Measurements from ENCODE around the gene CLCN4.

The CLCN4 gene

GRCh38 chrX:10133980-10134676 is 22.6 kb upstream of the CLCN4 start:
- DNase-seq = no peak

GRCh38 chrX:10134921-10135320 is 21.9 kb upstream of the CLCN4 start:
- no peak for DNase-seq

GRCh38 chrX:10135561-10136399 is 21.0 kb upstream of the CLCN4 start:
- no peak for DNase-seq

- DNase-seq = no peak
These were observed 18.0 kb upstream of the CLCN4 start for GRCh38 chrX:10138726-10139125.

GRCh38 chrX:10140264-10140663 is 16.5 kb upstream of the CLCN4 start:
- DNase-seq = no peak

- DNase-seq = no peak
These were observed 14.7 kb upstream of the CLCN4 start for GRCh38 chrX:10142041-10142599.

- no peak for DNase-seq
These were observed 13.4 kb upstream of the CLCN4 start for GRCh38 chrX:10143071-10143983.

GRCh38 chrX:10146346-10146745 is 10.4 kb upstream of the CLCN4 start:
- no peak for DNase-seq

- DNase-seq = no peak
These were observed 4.7 kb upstream of the CLCN4 start for GRCh38 chrX:10152086-10152485.

- DNase-seq = no peak
These were observed 1.6 kb upstream of the CLCN4 start for GRCh38 chrX:10155137-10155536.

- no peak for DNase-seq
These were observed 212 bp downstream of the CLCN4 start for GRCh38 chrX:10157032-10157341.

- no peak for DNase-seq
These were observed 768 bp downstream of the CLCN4 start for GRCh38 chrX:10157543-10157942.

GRCh38 chrX:10158279-10159144 is 1.7 kb downstream of the CLCN4 start:
- peak in 1 of 4 experiments; percentile 1 for DNase-seq

GRCh38 chrX:10159145-10159468 is 2.3 kb downstream of the CLCN4 start:
- DNase-seq = no peak

GRCh38 chrX:10160211-10160610 is 3.4 kb downstream of the CLCN4 start:
- no peak for DNase-seq

GRCh38 chrX:10163031-10163430 is 6.3 kb downstream of the CLCN4 start:
- DNase-seq = no peak

- DNase-seq = no peak
These were observed 8.1 kb downstream of the CLCN4 start for GRCh38 chrX:10164879-10165278.

GRCh38 chrX:10165580-10166247 is 8.9 kb downstream of the CLCN4 start:
- DNase-seq = no peak

GRCh38 chrX:10166248-10166716 is 9.5 kb downstream of the CLCN4 start:
- no peak for DNase-seq

- DNase-seq = no peak
These were observed 10.0 kb downstream of the CLCN4 start for GRCh38 chrX:10166731-10167151.

GRCh38 chrX:10167573-10167972 is 10.8 kb downstream of the CLCN4 start:
- no peak for DNase-seq

GRCh38 chrX:10168226-10168625 is 11.5 kb downstream of the CLCN4 start:
- DNase-seq = no peak

Measured in activated CD4-positive, CD25-positive, alpha-beta regulatory T cell (primary cell).